HepG2 (cell line): Measurements from ENCODE around the gene AFF4. TPM values are rescaled to one million over a fixed set of nuclear protein-coding genes. Genes with fewer than 3 reads are reported as not detected.
A peak's percentile ranks its signal among the peaks of the same experiment; 100 is the strongest.

ENCODE experiments used
- ADNP ChIP-seq: sonication (generic); formaldehyde crosslinking; IDR thresholded peaks from 2 replicates; pipeline ENCODE4 v1.4.0; 2020; ENCODE audit warnings: missing genetic modification reagents
- CREB1 ChIP-seq, 2 experiments: fragments of 450-650 bp in 1 of 2; IDR thresholded peaks; 2 replicates each; pipeline ENCODE4 v1.6.1; 2016 to 2017; ENCODE audit warnings: control low read depth in 1 of 2, mild to moderate bottlenecking in 1 of 2, missing compliant biosample characterization in 1 of 2, missing genetic modification characterization in 1 of 2
- GMEB1 ChIP-seq: sonication (generic); formaldehyde crosslinking; IDR thresholded peaks from 2 replicates; pipeline ENCODE4 v1.5.1; 2020; ENCODE audit warnings: missing genetic modification reagents, mild to moderate bottlenecking, borderline replicate concordance
- HDAC1 ChIP-seq: sonication (generic); formaldehyde crosslinking; IDR thresholded peaks from 2 replicates; pipeline ENCODE4 v1.5.1; 2020; ENCODE audit warnings: mild to moderate bottlenecking, missing genetic modification reagents
- KDM6A ChIP-seq: IDR thresholded peaks from 2 replicates; pipeline ENCODE4 v1.6.1; 2016; ENCODE audit warnings: low read depth
- PATZ1 ChIP-seq: sonication (generic); formaldehyde crosslinking; IDR thresholded peaks from 2 replicates; pipeline ENCODE4 v1.4.0; 2020; ENCODE audit warnings: missing genetic modification reagents
- RARA ChIP-seq: IDR thresholded peaks from 2 replicates; pipeline ENCODE4 v1.6.1; 2016; ENCODE audit warnings: missing genetic modification reagents, missing compliant biosample characterization
- STAG1 ChIP-seq: sonication (generic); formaldehyde crosslinking; IDR thresholded peaks from 2 replicates; pipeline ENCODE4 v1.4.0; 2020; ENCODE audit warnings: missing genetic modification reagents
- USF2 ChIP-seq, 2 experiments: sonication (generic) in 1 of 2; formaldehyde crosslinking in 1 of 2; IDR thresholded peaks; 2 replicates each; pipeline versions ENCODE4 v1.5.1 to v1.6.1; 2011 to 2020; ENCODE audit warnings: borderline replicate concordance in 1 of 2, low read depth in 1 of 2, low read length in 1 of 2, mild to moderate bottlenecking in 1 of 2, missing genetic modification reagents in 1 of 2, moderate library complexity in 1 of 2
- ZFX ChIP-seq: sonication (generic); formaldehyde crosslinking; IDR thresholded peaks from 2 replicates; pipeline ENCODE4 v1.4.0; 2020; ENCODE audit warnings: mild to moderate bottlenecking, low read depth, missing genetic modification reagents, moderate library complexity
- ZNF333 ChIP-seq: sonication (generic); formaldehyde crosslinking; IDR thresholded peaks from 2 replicates; pipeline ENCODE4 v1.4.0; 2020; ENCODE audit warnings: mild to moderate bottlenecking, missing genetic modification reagents, borderline replicate concordance
- ZNF407 ChIP-seq: sonication (generic); formaldehyde crosslinking; IDR thresholded peaks from one replicate; pipeline ENCODE4 v1.5.1; 2020; ENCODE audit warnings: mild to moderate bottlenecking, missing genetic modification reagents; ENCODE audit errors: not compliant biosample characterization
- polyA plus RNA-seq, 8 experiments: library from polyadenylated mRNA; depleted of rRNA in 3 of 8; stranded (reverse) in 7 of 8; unstranded in 1 of 8; fragments of >200 nt; fragmentation: Illumina TruSeq in 4 of 8; extraction: Trizol in 4 of 8; gene quantifications; 2 replicates each; pipeline versions ENCODE4 v1.2.1 to v1.2.3, GENCODE V29; 2011 to 2016; ENCODE audit warnings: low read depth in 4 of 8, missing spikeins in 1 of 8, mixed read lengths in 1 of 8; ENCODE audit not compliant: insufficient read depth in 1 of 8
- total RNA-seq, 5 experiments: library from RNA; depleted of rRNA; stranded (reverse); fragments of >200 nt; fragmentation: Illumina TruSeq; extraction: Trizol; gene quantifications; 2 replicates each; pipeline ENCODE4 v1.2.3, GENCODE V29; 2016; ENCODE audit warnings: low read depth in 1 of 5

AFF4 gene
- total and polyA plus RNA-seq, 2 of the 13 experiments (the other 11 are each of a cell fraction or from before 2014, with no cell fraction given) = 22.1 to 25.5 TPM

GRCh38 chr5:132963171-132964104 lies at the start of gene AFF4 (continued):
- peak; percentile 58 for TF ChIP-seq ZNF407 (CRISPR knock-in tag)
- TF ChIP-seq CREB1 (IDR thresholded peaks at IDR 0.05) = peak; percentile 87
- TF ChIP-seq CREB1 (CRISPR knock-in tag; IDR thresholded peaks at IDR 0.05) = peak; percentile 54
- peak; percentile 99 for TF ChIP-seq USF2 (IDR thresholded peaks at IDR 0.05; ENCODE audit: low read depth, low read length)
- TF ChIP-seq USF2 (CRISPR knock-in tag; IDR thresholded peaks at IDR 0.05; ENCODE audit: borderline replicate concordance) = peak; percentile 99
- peak; percentile 2; the same call in 1 of the 2 replicates for TF ChIP-seq STAG1 (CRISPR knock-in tag)
- TF ChIP-seq PATZ1 (CRISPR knock-in tag) = peak; percentile 98
- 0 out of 2 replicates have a peak, but pooled peaks have one; percentile 13 for TF ChIP-seq ADNP (CRISPR knock-in tag)
- TF ChIP-seq GMEB1 (CRISPR knock-in tag) = peak; percentile 93
- peak; percentile 97 for TF ChIP-seq HDAC1
- TF ChIP-seq ZNF333 (CRISPR knock-in tag) = 0 out of 2 replicates have a peak, but pooled peaks have one; percentile 15
- TF ChIP-seq RARA = peak; percentile 59
- peak; percentile 98 for TF ChIP-seq ZFX
- 0 out of 2 replicates have a peak, but pooled peaks have one; percentile 26 for TF ChIP-seq KDM6A (CRISPR knock-in tag)
